ENCODE data around the gene EHD4. TPM values are rescaled to one million over a fixed set of nuclear protein-coding genes. Genes with fewer than 3 reads are reported as not detected.

The EHD4 gene
- total RNA-seq, 1 donor from 2014 or later, result 24.6 TPM

DNA sequence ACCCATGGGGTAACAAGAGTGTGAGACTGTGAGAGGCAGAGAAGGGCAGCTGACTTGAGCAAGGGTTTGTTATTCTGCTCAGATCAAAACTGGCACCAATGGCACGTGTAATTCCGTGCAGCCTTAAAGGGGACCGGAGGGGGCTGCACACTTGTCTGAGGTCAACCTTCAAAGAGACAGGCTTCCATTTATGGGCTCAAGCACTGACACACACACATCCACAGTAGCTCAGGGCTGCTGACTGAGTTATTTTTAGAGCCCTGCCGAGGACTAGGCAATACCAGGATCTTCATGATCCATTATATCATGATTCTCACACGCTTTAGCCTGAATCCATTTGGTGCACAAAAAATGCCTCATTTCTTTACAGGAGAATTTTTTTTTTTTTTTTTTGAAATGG, 57.9 kb downstream of the EHD4 start:
- Histone ChIP-seq H3K9me3 (no peaks in the 10 kb centered on the region), H3K4me3 (no peak overlapping the region), H3K27me3 (no peaks in the 10 kb centered on the region), H3K27ac (no peak overlapping the region), H3K36me3 (peaks cover 0 to 15% of the 10 kb centered on the region in 2 donors), H3K4me1 (peaks cover 13% of the 10 kb centered on the region)
- intact Hi-C loops (cut with DNase I), result no loop called here
- no peak for DNase-seq (ENCODE audit: extremely low spot score in 2 of 2)
- TF ChIP-seq POLR2AphosphoS5 (IDR thresholded peaks at IDR 0.05; ENCODE audit: insufficient read depth in 1 of 2, low read depth in 1 of 2) (no peak), POLR2A (IDR thresholded peaks at IDR 0.05) (no peak)
- TF ChIP-seq, protein P1, sequence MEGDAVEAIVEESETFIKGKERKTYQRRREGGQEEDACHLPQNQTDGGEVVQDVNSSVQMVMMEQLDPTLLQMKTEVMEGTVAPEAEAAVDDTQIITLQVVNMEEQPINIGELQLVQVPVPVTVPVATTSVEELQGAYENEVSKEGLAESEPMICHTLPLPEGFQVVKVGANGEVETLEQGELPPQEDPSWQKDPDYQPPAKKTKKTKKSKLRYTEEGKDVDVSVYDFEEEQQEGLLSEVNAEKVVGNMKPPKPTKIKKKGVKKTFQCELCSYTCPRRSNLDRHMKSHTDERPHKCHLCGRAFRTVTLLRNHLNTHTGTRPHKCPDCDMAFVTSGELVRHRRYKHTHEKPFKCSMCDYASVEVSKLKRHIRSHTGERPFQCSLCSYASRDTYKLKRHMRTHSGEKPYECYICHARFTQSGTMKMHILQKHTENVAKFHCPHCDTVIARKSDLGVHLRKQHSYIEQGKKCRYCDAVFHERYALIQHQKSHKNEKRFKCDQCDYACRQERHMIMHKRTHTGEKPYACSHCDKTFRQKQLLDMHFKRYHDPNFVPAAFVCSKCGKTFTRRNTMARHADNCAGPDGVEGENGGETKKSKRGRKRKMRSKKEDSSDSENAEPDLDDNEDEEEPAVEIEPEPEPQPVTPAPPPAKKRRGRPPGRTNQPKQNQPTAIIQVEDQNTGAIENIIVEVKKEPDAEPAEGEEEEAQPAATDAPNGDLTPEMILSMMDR (IDR thresholded peaks at IDR 0.05), result no peak

DNA sequence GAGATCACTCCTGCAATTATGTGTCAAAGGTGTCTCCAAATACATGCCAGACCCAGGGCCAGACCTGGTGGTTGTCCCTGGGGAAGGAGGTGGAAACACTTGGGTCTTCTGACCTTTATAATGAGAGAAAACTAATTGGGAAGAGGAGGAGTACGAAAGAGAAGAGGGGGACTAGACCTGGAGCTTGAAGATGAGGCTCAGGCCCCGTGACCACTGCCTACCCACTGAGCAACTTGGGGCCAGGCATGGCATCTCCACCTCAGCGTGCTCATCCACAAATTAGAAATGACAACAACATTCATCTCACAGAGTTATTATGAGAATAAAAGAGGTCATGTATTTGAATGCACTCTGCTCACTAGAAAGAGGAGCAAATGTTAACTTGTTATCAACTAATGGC, 59.1 kb downstream of the EHD4 start:
- Histone ChIP-seq H3K4me3 (no peak overlapping the region), H3K27ac (no peak overlapping the region), H3K27me3 (no peaks in the 10 kb centered on the region), H3K4me1 (peaks cover 13% of the 10 kb centered on the region), H3K36me3 (peaks cover 0 to 18% of the 10 kb centered on the region in 2 donors), H3K9me3 (no peaks in the 10 kb centered on the region)
- intact Hi-C loops (cut with DNase I), result no loop called here
- no peak for DNase-seq (ENCODE audit: extremely low spot score in 2 of 2)
- TF ChIP-seq POLR2A (IDR thresholded peaks at IDR 0.05) (no peak), POLR2AphosphoS5 (IDR thresholded peaks at IDR 0.05; ENCODE audit: insufficient read depth in 1 of 2, low read depth in 1 of 2) (no peak)
- TF ChIP-seq, protein P1 (IDR thresholded peaks at IDR 0.05), result no peak

DNA sequence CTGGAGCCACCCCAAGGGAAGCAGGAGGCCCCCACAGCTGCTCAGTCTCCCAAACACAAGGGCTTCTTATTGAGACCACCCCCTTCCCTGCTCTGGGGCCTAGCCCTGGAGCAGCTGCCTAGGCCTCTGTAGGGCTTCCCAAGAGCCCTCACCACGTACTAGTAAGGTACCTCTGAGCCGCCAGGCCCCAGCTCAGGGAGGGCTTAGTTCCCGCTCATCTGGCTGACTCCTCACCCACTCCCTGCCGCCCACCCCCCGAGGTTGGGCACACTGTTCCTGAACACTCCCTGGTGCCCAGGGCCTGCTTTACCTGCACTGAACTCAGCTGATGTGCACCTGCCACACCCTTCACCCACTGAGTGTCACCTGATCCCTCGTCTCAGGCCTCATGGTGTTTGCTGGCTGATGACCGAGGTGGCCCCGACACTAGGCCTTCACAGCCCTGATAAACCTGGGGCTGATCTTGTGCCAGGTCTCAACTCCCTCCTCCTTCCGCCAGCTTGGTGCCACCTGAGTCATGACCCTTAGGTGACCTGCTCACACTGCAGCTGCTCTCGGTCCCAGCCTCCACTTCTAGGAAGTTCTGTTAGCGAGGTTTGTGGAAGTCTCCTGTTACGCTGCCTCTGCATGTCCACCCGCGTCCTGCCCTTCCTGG, 60.5 kb downstream of the EHD4 start:
- no peak overlapping the region for H3K4me3 ChIP-seq
- TF ChIP-seq POLR2A (IDR thresholded peaks at IDR 0.05), result no peak
- TF ChIP-seq POLR2AphosphoS5 (IDR thresholded peaks at IDR 0.05; ENCODE audit: insufficient read depth in 1 of 2, low read depth in 1 of 2), result no peak
- TF ChIP-seq, protein P1 (IDR thresholded peaks at IDR 0.05), result no peak
- no peak for DNase-seq (ENCODE audit: extremely low spot score in 2 of 2)
- intact Hi-C loops (cut with DNase I), result no loop called here
- no peaks in the 10 kb centered on the region for H3K27me3 ChIP-seq
- no peaks in the 10 kb centered on the region for H3K9me3 ChIP-seq
- H3K27ac ChIP-seq, result no peak overlapping the region
- peaks cover 0 to 26% of the 10 kb centered on the region in 2 donors for H3K36me3 ChIP-seq
- peaks cover 5% of the 10 kb centered on the region for H3K4me1 ChIP-seq

DNA sequence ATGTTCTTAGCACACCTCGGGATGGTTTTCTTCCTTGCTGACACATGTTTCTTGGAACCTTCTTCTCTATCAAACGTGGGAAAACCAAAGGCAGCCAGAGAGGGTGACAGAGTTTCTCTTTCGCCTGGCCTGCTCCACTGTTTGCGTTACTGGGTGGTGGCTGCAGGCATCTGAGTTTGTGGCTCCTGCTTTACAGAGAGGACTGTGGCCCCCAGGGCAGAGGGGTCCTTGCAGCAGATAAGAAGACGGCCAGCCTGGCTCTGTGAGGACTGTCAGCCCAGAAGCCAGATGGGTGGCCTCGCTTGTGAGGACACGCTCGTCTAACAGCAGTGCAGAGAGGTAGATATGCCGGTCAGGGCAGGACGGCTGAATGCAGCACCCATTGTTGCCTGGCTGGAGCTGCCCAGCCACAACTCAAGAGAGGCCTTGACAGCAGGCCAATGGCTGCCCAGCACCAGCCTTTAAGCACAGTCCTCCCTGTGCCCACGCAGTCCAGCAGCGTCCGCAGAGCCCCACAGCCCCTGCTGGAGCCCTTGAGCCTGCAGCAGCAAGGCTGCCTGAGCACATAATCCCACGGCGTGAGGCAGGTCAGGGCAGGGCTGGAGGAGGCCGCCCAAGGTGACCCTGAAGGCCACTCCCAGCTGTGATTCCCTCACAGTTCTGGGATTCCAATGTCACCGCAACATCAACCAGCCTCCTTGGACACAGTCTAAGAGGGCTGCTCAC, 63.5 kb downstream of the EHD4 start:
- Histone ChIP-seq H3K9me3 (no peaks in the 10 kb centered on the region), H3K4me3 (no peak overlapping the region), H3K36me3 (peaks cover 0 to 26% of the 10 kb centered on the region in 2 donors), H3K27ac (no peak overlapping the region), H3K27me3 (no peaks in the 10 kb centered on the region), H3K4me1 (peaks cover 16% of the 10 kb centered on the region)
- intact Hi-C loops (cut with DNase I), result no loop called here
- TF ChIP-seq, protein P1 (IDR thresholded peaks at IDR 0.05), result no peak
- no peak for DNase-seq (ENCODE audit: extremely low spot score in 2 of 2)

DNA sequence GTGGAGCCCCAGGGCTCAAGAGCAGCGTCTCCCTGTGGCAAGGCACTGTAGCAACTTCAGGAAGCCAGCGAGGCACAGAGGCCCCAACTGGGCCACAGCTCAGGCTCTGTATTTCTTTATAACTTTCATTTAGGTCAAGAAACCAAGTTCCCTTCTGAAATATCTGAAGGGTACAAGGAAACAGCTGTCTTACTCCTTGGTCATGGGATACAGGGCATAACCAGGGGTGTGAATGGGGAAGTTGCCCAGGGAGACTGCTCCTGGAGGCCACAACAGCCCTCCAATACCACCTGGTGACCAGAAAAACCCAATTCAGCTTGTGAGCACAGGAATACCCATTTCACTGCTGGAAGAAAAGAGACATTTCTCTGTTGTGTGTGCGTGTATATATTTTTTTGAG, 65.2 kb downstream of the EHD4 start:
- Histone ChIP-seq H3K27ac (no peak overlapping the region), H3K9me3 (no peaks in the 10 kb centered on the region), H3K4me3 (no peak overlapping the region), H3K27me3 (no peaks in the 10 kb centered on the region), H3K36me3 (peaks cover 0 to 26% of the 10 kb centered on the region in 2 donors), H3K4me1 (peaks cover 12% of the 10 kb centered on the region)
- TF ChIP-seq POLR2A (IDR thresholded peaks at IDR 0.05) (no peak), POLR2AphosphoS5 (IDR thresholded peaks at IDR 0.05; ENCODE audit: insufficient read depth in 1 of 2, low read depth in 1 of 2) (no peak)
- TF ChIP-seq, protein P1 (IDR thresholded peaks at IDR 0.05), result no peak
- intact Hi-C loops (cut with DNase I), result no loop called here
- no peak for DNase-seq (ENCODE audit: extremely low spot score in 2 of 2)

All from vagina (tissue), 2 donors.